Retina (tissue), 1 donor: ENCODE results near the gene CFAP52.
"Not testable (repeated sequence)": the region's sequence is repeated elsewhere in the genome, so short reads cannot be mapped to it uniquely, and the experiment has no call there.

Source experiments
- DNase-seq: peaks from one replicate; pipeline ENCODE4 v3.0.0-alpha.2; 2016

Gene CFAP52, protein sequence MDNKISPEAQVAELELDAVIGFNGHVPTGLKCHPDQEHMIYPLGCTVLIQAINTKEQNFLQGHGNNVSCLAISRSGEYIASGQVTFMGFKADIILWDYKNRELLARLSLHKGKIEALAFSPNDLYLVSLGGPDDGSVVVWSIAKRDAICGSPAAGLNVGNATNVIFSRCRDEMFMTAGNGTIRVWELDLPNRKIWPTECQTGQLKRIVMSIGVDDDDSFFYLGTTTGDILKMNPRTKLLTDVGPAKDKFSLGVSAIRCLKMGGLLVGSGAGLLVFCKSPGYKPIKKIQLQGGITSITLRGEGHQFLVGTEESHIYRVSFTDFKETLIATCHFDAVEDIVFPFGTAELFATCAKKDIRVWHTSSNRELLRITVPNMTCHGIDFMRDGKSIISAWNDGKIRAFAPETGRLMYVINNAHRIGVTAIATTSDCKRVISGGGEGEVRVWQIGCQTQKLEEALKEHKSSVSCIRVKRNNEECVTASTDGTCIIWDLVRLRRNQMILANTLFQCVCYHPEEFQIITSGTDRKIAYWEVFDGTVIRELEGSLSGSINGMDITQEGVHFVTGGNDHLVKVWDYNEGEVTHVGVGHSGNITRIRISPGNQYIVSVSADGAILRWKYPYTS

DNA sequence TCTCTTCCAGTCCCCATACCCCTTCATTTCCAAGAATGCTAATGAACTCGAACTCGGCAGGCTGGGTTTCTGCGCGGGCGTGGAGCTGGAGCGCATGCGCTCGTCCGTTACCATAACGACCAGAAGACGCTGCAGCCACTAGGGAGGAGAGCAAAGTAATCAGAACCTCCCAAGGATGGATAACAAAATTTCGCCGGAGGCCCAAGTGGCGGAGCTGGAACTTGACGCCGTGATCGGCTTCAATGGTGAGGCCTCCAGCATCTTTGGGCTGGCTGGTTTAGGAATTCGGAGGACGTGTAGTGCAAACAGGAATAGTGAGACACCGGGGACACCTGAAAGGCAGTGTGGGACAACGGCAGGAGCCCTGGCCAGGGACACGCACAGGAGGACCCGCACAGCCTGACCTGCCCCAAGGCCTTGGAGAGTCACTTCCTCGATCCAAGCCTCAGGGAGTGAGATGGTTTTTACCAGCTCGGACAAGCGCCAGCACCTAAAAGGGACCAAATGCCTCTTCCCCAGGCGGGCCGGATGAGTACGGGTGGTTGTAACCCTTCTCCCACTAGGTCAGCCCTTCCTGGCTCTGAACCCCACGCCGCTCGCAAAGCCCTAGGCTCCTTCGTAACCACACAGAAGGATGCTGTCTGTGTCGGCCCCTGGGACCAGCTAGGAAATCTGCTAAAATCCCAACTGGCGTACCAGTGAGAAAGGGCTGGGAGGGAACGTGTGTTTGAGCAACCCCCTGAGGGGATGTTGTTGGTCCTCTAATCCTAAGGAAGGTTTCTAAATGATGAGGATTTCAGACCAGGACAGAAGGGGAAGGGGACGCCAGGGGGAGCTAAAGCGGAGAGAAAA is at the start of gene CFAP52:
Gene CFAP52 (plus strand): TSS at position 122 of the 852 bp plus-strand sequence. CDS start 54 bp downstream, at position 176.
- peak; percentile 89 for DNase-seq

DNA sequence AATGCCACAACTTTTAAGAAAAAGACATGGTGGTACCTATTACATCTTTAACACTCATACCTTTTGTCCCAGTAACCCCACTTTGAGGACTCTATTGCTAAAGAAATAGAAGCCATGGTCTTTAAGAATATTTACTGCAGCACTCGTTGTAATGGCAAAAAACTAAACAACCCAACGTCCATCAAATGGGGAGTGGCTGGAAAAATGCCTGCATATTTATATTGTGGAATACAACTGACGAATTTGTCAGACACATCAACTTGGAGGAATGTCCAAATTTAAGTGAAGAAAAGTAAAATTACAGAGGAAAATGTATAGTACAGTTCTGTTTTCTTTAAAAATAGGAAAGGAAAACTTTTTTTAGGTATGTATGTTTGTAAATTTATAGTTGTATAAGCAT is 48.7 kb upstream of the CFAP52 start:
- no peak for DNase-seq

DNA sequence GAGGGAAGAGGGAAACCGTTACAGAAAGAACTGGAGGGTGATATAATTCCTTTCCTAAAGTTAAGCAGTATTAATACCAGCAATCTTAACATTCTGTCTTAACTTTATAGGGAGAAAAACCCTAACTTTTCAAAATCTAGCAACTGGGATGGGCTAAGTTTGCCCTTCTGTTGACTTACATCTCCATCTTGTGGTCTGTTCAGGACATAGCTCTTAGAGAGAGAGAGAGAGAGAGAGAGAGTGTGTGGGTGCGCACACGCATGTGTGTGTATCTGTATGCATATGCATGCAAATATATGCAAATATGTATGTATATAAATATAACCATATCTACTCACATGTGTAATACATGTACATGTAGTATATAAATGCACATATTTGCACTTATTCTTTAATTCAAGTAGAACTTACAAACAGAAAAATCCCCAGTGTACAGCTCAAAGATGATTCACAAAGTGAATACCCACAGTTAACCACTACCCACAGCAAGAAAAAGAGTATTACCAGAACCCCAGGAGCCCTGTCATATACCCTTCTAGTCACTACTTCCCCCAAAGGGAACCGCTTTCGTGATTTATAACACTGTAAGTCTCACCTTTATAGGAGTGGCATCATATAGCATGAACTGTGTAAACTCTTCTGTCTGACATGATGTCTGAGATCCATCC is 47.3 kb upstream of the CFAP52 start:
- no peak for DNase-seq

DNA sequence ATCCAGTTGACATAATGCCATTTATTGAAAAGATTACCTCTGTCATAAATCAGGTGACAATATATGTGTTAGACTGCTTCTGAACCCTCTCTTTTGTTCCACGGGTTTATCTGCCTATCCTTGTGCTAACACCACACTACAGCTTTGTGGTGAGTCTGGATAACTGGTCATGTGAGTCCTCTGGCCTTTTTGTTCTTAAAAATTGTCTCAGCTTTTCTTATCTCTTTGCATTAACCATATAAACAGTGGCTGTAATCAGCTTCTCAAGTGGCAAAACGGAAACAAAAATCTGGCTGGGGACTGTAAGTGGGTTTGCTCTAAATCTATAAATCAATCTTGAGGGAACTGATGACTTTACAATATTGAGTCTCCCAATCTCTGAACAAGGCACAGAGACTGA is 45.4 kb upstream of the CFAP52 start:
- DNase-seq, result no peak

DNA sequence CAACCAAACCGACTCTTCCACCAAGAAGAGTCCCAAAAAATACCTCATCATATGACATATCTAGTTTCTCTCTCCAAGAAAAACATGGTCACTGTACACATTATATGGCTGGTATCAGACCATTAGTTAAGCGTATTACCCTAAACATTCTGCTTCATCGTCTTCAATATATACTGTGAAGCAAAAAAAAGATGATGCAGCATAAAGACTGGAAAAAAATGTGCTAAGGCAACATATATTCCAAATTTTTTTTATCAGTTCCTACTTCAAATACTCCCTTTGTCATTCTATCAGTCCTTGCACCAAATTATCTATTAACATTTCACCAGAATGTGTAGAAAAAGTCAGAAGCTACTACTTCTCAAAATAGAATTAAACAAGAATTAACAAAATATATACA is 43.7 kb upstream of the CFAP52 start:
- no peak for DNase-seq

DNA sequence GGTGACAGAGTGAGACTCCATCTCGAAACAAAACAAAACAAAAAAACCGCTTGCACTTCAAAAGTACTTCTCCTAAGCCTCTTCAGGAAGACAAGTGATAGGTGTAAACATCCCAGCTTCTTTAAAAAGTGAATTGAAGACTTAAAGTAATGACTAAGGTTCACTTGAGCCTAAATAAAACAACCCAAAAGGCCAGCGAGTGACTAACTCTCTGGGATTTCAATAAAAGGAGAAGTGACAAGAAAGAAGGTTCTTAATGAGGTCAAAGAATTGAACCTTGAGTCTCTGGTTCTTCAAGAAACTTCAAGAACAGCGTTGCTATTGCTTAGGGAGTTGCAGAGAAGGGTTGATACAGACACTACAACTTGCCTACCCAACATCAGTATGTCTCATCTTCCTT is 43.0 kb upstream of the CFAP52 start:
- no peak for DNase-seq

DNA sequence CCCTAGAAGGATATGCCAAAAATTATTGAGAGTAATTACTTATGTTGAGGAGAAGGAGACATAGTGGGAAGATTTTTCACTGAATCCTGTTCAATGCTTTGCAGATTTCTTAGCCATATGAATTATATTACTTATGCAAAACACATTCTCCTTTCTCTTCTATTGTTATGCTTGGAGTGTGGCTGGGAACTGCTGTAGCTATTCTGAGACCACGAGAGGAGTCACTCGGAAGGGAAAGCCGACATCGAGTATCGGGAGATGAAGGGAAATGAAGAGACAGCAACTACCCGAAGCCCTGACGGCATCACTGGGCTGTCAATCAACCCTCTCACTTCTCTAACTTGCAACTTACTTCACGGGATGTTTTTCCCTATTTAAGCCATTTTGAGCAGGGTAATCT is 40.4 kb upstream of the CFAP52 start:
- DNase-seq, result no peak

DNA sequence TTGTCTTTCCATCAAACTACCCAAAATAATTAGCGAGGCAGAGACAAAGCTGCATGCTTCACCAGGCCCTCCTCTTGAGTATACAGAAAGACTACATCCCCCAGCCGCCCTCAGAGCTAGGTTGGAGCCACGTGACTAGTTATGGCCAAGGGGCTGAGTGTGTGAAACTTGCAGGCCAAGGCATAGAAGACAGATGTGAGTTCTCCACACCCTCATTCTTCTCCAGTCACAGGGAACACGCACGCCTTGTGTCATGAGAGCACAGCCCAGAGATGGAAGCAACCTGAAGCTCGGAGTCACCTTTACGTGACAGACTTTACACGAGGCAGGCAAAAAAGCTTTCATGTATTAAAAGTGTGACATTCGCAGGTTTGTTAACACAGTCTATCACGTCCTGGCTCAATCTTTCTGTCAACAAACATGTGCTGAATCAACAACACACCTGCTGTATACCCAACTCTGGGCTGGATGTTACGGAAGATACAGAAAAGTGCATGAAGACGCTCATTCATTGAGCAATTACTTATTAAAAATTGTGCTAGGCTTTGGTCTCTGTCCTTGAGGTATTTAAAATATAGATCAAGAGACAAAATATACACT is 39.2 kb upstream of the CFAP52 start:
- no peak for DNase-seq

DNA sequence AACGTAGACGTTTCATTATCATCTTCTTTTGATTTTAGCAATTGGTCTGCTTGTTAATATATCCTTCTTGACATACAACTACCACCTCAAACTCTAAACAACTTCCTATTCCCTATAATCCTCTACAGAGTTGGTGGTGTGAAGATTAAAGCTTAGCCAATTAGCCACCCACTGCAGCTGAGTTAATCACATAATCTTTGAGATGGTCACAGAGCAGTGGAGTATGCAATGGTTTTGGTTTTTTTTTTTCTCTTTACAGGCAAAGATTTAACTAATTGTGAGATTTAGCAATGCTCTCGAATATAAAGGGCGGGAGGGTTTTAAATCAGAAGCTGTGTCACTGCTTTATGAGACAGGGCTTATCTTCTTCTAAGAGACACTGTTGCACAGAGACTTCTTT is 37.8 kb upstream of the CFAP52 start:
- no peak for DNase-seq

DNA sequence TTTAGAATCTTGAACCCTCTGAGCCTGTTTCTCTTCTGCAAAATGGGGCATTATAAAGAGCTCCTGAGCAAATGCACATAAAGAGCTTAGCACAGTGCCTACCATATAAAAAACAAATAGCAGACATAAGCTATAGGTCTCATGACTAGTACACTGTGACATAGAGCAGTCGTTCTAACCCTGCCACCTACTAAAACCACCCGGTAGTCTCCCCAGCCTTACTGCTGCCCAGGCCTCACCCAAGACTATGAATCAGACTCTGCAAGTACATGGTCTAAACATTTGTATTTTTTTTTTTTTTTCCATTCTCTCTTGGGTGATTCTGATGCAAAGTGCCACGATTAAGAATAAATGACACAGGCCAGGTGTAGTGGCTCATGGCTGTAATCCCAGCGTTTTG is 34.7 kb upstream of the CFAP52 start:
- DNase-seq, result no peak

DNA sequence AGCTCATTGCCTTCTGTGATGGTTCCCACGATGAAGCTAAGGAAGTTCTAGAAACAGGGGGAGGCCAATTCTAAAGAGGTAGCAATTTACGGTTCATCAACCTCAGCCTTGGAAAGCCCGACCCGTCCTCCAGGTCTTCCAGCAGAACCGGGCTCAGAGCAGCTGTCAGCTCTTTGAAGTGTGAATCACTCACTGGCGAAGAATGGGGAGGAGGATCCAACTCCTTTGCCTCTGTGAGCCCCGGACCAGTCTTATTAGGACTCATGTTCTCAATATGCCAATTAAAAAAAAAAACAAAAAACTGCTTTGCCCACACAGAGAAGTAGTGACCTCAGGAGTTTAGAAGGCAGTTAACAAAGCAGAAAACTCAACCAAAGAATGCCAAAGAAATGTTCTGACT is 32.2 kb upstream of the CFAP52 start:
- DNase-seq, result peak; percentile 30

DNA sequence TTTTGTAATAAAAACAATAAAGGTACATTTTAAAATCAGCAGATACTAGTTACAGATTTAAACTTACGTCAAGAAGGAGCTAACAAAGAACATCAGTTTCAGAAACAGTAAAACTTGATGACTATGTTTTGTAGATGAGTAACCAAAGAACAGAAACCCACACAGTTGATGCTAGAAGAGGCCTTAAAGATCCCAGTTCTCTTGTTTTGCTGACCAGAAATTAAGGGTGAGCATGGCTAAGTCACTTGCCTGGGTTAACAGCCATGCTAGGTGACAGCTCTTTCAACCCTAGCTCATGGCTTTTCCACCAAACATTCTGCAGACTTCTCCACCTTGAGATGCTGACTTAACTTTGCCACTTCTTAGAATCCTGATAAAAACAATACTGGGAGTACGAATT is 27.2 kb upstream of the CFAP52 start:
- DNase-seq, result no peak

DNA sequence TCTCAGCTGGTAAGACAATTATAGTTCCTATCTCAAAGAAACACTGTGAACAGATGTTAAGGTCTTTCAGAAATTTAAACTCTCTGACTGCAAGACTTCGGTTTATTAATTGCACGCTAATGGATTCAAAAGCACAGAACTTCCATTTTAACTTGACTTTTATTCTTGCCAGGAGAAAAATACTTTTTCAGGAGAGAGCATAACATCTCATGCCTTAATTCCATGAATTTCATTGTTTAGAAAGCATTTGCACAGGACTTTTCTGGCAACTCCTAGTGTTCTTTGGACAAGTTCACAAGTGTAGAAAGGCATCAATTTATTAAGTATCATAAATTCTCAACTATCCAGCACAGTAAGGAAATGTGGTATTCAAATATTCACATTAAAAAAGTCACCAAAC is 23.3 kb upstream of the CFAP52 start:
- DNase-seq, result no peak

DNA sequence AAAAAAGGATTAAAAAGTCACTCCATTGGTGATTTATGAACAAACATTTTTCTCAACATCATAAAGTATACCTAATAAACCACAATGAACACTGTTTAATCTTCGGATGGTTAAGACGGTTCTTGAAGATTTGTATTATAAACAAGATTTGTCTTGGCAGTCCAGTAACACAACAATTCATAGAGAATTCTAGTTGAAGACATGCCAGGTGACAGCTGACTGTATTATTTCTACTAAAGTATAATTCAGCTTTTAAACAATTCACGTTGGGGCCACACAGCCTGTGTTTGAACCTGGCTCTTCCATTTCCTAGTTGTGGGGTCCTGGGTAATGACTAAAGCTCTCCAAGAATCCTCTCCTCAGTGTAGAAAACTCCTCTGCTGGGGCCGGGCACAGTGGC is 22.8 kb upstream of the CFAP52 start:
- no peak for DNase-seq

DNA sequence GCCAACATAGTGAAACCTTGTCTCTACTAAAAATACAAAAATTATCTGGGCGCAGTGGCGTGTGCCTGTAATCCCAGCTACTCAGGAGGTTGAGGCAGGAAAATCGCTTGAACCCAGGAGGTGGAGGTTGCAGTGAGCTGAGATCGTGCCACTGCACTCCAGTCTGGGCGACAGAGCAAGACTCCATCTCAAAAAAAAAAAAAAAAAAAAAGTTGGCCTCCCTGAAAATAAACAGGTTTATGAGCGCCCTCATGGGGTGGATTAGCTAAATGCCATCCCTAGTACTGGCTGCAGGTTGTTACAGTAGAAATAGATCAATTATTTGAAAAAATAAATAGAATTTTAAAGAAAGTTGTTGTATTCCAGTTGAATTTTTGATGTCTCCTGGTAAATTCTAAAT is 21.7 kb upstream of the CFAP52 start:
- DNase-seq, result peak; percentile 28

DNA sequence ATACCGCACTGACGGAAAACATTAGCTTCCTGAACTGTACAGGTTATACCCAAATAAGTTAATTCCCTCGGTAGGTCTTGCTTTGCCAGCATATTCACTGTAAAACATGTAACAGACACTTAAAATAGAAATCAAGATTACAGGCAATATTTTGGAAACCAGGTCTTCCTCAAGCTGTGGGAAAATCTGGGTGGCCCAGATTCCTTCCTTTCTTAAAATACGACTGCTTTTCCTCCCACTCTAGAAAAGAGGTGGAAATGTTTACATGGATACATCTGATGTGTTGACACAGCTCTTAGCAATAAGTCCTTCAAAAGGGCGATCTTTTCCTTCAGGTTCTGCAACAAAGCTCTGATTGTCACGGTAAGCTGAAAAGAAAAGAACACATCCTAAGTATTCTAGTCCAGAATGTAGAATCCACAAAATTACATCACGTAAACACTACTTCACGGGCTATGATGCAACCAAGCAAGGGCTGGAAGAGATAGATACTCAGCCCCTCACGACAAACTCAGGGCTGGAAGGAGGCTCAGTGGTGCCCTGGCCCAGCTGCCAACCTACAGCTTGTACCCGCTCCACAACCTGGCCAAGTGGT is 19.2 kb upstream of the CFAP52 start:
- no peak for DNase-seq

DNA sequence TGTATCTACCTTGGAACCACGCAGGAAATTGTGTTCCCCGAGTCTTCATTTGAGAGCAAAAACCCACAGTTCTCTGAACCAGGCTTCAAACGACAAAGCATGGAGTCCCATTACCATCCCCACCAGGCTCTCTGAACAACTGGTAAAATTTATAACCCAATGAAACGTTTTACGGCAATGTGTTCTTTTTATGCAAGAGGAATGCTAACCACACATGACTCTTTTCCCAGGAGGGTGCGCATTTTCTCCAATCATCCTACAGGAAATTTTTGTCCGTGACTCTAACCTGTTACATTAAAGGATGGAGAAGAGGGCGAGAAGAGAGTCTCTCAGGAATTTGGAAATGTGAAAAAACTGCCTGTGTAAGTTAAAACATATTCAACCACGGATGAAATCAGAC is 18.6 kb upstream of the CFAP52 start:
- DNase-seq, result no peak

DNA sequence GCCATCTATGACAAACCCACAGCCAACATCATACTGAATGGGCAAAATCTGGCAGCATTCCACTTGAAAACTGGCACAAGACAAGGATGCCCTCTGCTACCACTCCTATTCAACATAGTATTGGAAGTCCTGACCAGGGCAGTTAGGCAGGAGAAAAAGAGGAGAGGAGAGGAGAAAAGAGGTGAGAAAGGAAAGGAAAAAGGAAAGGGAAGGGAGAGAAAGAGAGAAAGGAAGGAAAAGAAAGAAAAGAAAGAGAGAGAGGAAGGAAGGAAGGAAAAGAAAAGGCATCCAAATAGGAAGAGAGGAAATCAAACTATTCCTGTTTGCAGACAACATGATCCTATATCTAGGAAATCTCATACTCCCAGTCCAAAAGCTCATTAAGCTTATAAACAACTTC is 12.3 kb upstream of the CFAP52 start:
- no peak for DNase-seq

DNA sequence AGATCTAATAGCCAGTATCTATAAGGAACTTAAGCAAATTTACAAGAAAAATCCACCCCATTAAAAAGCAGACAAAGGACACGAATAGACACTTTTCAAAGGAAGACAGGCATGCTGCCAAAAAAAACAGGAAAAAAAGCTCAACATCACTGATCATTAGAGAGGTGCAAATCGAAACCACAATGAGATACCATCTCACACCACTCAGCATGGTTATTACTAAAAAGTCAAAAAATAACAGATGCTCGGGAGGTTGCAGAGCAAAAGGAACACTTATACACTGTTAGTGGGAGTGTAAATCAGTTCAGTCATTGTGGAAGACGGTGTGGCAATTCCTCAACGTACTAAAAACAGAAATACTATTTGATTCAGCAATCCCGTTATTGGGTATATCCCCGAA is 10.4 kb upstream of the CFAP52 start:
- no peak for DNase-seq

DNA sequence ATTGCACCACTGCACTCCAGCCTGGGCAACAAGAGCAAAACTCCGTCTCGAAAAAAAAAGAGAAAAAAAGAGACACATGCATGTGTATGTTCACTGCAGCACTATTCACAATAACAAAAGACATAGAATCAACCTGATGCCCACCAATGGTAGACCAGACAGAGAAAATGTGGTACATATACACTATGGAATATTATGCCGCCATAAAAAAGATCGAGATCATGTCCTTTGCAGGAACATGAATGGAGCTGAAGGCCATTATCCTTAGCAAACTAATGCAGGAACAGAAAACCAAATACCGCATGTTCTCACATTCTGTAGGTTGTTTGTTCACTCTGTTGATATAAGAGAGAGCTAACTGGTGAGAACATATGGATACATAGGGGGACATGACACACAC is 9.7 kb upstream of the CFAP52 start:
- DNase-seq, result not testable (repeated sequence)

DNA sequence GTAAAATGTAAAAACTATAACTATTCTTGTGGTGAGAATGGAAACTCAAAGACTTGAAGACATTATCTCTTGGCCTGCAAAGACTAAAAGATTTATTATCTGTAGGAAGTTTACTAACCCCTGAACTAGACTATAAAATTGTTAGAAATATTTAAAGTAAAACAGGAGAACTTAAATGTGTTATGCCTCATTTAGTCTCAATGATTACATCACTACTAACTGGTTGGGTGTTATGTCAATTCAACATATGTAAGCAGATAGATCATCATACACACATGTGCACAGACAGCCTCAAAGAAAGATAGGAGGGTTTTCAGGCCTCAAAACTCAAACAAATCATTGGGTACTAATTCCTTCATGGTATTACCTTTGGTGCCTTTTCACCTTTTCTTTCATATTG is 8.4 kb upstream of the CFAP52 start:
- no peak for DNase-seq

DNA sequence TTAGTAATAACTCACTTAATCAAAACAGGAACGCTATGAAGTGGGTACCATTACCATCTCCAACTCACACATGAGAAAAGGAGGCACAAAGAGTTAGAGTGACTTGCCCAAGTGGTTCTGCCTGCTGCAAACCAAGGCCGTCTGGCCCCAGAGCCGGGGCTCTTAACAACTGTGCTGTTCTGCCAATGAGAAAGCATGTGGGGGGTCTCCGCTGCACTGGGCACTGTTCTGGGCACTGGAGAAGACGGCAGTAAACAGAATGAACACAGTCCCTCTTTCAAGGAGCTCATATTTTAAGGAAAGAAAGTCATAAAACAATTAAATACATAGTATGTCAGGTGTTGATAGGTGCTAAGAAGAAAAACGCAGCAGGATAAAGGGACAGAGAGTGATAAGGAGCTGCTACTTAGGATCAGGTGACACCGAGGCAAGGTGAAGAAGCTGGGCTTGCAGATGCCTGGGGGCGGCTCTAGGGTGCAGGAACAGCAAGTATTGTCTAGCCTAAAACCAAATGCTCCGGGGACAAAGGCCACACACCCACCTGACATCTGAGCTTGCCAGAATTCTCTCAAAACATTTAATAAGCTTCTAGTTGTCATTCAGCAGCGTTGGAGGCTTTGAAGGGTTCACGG is 7.4 kb upstream of the CFAP52 start:
- no peak for DNase-seq
